ENCODE results near the gene HSPB3. TPM values are rescaled to one million over a fixed set of nuclear protein-coding genes. Genes with fewer than 3 reads are reported as not detected.
"Not testable (repeated sequence)": the region's sequence is repeated elsewhere in the genome, so short reads cannot be mapped to it uniquely, and the experiment has no call there.

Gene HSPB3
- total RNA-seq, 2 donors from 2014 or later = 0.95 TPM; not detected in 1

DNA sequence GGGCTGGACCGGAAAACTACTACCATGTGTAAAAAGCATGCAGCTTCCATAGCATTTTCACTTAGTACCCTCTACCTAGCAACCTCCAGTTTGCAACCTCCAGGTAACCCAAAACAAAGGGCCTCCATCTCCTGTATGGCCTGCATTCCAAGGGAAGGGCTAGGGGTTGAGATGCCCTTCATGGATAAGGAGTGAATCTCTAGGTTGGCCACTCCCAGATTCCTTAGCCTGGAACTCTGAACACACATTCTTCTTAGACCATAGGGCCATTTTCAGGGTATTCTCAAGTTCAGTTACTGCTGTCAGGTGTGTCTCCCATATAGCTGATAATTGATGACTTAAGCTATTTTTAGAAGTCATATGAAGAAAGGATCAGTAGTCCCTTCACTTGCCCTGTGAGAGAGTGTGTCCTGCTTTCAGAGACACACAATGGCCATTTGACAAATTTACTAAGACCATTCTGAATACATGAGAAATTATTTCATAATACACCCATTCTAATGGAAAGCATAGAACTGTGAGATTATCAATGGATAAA lies 22.5 kb downstream of the HSPB3 start:
- Histone ChIP-seq H3K36me3 (no peaks in the 10 kb centered on the region), H3K9me3 (no peaks in the 10 kb centered on the region), H3K4me1 (ENCODE audit: control insufficient read depth in 1 of 2, low read depth in 2 of 2) (no peaks in the 10 kb centered on the region), H3K4me3 (no peak overlapping the region), H3K27ac (no peak overlapping the region), H3K27me3 (replicated peaks; ENCODE audit: insufficient read depth) (no peaks in the 10 kb centered on the region)
- ATAC-seq (ENCODE audit: insufficient number of reproducible peaks, low FRiP score, low read depth) (no peak), DNase-seq (ENCODE audit: low spot score) (no peak)
- TF ChIP-seq, protein P1, sequence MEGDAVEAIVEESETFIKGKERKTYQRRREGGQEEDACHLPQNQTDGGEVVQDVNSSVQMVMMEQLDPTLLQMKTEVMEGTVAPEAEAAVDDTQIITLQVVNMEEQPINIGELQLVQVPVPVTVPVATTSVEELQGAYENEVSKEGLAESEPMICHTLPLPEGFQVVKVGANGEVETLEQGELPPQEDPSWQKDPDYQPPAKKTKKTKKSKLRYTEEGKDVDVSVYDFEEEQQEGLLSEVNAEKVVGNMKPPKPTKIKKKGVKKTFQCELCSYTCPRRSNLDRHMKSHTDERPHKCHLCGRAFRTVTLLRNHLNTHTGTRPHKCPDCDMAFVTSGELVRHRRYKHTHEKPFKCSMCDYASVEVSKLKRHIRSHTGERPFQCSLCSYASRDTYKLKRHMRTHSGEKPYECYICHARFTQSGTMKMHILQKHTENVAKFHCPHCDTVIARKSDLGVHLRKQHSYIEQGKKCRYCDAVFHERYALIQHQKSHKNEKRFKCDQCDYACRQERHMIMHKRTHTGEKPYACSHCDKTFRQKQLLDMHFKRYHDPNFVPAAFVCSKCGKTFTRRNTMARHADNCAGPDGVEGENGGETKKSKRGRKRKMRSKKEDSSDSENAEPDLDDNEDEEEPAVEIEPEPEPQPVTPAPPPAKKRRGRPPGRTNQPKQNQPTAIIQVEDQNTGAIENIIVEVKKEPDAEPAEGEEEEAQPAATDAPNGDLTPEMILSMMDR (IDR thresholded peaks at IDR 0.05) = no peak

DNA sequence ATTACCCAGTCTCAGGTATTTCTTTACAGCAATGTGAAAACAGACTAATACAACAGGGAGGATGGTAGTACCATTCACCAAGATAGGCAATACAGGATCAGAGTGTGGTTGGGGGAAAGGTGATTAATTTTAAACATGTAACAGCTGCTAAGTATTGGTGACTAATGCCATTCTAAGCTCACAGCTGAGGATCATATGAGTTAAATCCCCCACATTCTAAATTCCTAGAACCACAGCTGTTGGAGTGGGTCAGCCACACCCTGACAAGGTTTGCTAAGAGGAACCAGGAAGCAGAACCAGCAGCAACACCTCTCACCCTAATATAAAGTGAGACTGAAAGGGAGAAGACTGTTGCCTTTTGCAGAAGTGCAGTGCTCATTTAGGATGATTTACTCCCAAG lies 24.8 kb downstream of the HSPB3 start:
- no peaks in the 10 kb centered on the region for H3K36me3 ChIP-seq
- no peak overlapping the region for H3K27ac ChIP-seq
- H3K4me3 ChIP-seq = no peak overlapping the region
- ATAC-seq (ENCODE audit: insufficient number of reproducible peaks, low FRiP score, low read depth) = no peak
- no peak for DNase-seq (ENCODE audit: low spot score)
- TF ChIP-seq, protein P1 (IDR thresholded peaks at IDR 0.05) = no peak
- H3K9me3 ChIP-seq = no peaks in the 10 kb centered on the region
- no peaks in the 10 kb centered on the region for H3K27me3 ChIP-seq (replicated peaks; ENCODE audit: insufficient read depth)
- H3K4me1 ChIP-seq (ENCODE audit: control insufficient read depth in 1 of 2, low read depth in 2 of 2) = no peaks in the 10 kb centered on the region

DNA sequence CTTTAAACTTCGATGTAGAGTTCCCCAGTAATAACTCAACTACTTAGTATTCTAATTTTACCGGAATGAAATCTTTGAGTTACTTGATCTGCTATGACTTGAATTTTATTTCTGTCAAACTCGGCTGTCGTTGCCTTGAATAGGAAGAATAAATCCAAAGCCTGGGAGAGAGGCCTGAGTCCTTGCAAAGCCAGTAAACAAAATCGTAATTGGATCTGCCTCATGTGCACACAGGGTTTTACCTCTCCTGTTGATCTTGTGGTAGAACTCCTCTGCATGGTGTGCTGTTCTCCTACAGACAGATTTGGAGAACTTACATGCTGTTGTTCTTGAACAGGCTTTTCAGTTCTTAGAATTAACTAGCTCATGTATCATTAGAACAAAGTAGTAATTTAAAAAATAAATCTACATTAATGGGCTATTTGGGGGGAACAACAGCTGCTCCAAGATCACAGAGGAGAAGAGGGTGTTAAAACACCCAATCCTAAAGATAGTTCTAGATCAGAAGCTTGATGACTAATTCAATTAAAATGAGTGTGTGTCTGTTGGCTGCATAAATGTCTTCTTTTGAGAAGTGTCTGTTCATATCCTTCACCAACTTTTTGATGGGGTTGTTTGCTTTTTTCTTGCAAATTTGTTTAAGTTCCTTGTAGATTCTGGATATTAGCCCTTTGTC lies 28.9 kb downstream of the HSPB3 start:
- Histone ChIP-seq H3K36me3 (no peaks in the 10 kb centered on the region), H3K4me1 (ENCODE audit: control insufficient read depth in 1 of 2, low read depth in 2 of 2) (no peaks in the 10 kb centered on the region), H3K4me3 (no peak overlapping the region), H3K27ac (no peak overlapping the region), H3K9me3 (no peaks in the 10 kb centered on the region), H3K27me3 (replicated peaks; ENCODE audit: insufficient read depth) (no peaks in the 10 kb centered on the region)
- TF ChIP-seq, protein P1 (IDR thresholded peaks at IDR 0.05) = no peak
- ATAC-seq (ENCODE audit: insufficient number of reproducible peaks, low FRiP score, low read depth) (no peak), DNase-seq (ENCODE audit: low spot score) (no peak)

DNA sequence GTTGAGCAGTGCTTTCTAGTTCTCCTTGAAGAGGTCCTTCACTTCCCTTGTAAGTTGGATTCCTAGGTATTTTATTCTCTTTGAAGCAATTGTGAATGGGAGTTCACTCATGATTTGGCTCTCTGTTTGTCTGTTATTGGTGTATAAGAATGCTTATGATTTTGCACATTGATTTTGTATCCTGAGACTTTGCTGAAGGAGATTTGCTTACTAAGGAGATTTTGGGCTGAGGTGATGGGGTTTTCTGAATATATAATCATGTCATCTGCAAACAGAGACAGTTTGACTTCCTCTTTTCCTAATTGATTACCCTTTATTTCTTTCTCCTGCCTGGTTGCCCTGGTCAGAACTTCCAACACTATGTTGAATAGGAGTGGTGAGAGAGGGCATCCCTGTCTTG lies 30.2 kb downstream of the HSPB3 start:
- not testable (repeated sequence) for H3K36me3 ChIP-seq; H3K4me3 ChIP-seq; H3K27ac ChIP-seq; H3K27me3 ChIP-seq (replicated peaks; ENCODE audit: insufficient read depth); ATAC-seq (ENCODE audit: insufficient number of reproducible peaks, low FRiP score, low read depth); DNase-seq (ENCODE audit: low spot score); H3K9me3 ChIP-seq; H3K4me1 ChIP-seq (ENCODE audit: control insufficient read depth in 1 of 2, low read depth in 2 of 2)

DNA sequence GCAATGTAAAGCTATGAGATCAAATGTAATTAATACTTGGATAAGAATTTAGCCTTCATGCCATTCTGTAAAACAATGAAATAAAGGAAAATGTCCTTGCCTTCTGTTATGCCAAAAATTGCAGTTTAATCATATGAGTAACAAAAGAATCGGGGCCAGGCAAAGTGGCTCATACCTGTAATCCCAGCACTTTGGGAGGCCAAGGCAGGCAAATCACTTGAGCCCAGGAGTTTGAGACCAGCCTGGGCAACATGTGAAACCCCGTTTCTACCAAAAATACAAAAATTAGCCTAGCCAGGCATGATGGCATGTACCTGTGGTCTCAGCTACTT lies 34.1 kb downstream of the HSPB3 start:
- not testable (repeated sequence) for H3K27ac ChIP-seq; H3K4me1 ChIP-seq (ENCODE audit: control insufficient read depth in 1 of 2, low read depth in 2 of 2); H3K27me3 ChIP-seq (replicated peaks; ENCODE audit: insufficient read depth); H3K9me3 ChIP-seq; H3K36me3 ChIP-seq; H3K4me3 ChIP-seq; ATAC-seq (ENCODE audit: insufficient number of reproducible peaks, low FRiP score, low read depth); DNase-seq (ENCODE audit: low spot score)

DNA sequence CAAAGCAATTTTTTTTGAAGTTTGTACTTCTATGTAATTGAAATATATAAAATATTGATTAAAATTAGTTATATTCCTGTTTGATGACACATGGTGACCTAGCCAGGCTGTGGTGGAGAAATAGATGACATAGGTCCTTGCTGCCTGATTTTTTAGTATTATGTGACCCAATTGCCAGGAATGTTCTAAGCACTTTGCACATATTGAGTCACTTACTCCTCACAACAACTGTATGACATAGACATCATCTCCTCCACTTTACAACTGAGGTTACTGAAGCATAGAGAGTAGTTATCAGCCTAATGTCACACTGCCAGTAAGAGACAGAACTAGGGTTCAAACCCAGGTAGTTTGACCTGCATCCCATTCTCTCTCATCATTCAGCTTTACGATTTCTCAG lies 35.8 kb downstream of the HSPB3 start:
- no peak overlapping the region for H3K27ac ChIP-seq
- no peaks in the 10 kb centered on the region for H3K27me3 ChIP-seq (replicated peaks; ENCODE audit: insufficient read depth)
- no peaks in the 10 kb centered on the region for H3K9me3 ChIP-seq
- ATAC-seq (ENCODE audit: insufficient number of reproducible peaks, low FRiP score, low read depth) (no peak), DNase-seq (ENCODE audit: low spot score) (no peak)
- no peaks in the 10 kb centered on the region for H3K4me1 ChIP-seq (ENCODE audit: control insufficient read depth in 1 of 2, low read depth in 2 of 2)
- no peak overlapping the region for H3K4me3 ChIP-seq
- H3K36me3 ChIP-seq = no peaks in the 10 kb centered on the region
- TF ChIP-seq, protein P1 (IDR thresholded peaks at IDR 0.05) = no peak

Measured in thoracic aorta (tissue), 2 donors.